Measurements from ENCODE around the gene FZR1.
"Not testable (repeated sequence)": the region's sequence is repeated elsewhere in the genome, so short reads cannot be mapped to it uniquely, and the experiment has no call there.

The FZR1 gene

DNA sequence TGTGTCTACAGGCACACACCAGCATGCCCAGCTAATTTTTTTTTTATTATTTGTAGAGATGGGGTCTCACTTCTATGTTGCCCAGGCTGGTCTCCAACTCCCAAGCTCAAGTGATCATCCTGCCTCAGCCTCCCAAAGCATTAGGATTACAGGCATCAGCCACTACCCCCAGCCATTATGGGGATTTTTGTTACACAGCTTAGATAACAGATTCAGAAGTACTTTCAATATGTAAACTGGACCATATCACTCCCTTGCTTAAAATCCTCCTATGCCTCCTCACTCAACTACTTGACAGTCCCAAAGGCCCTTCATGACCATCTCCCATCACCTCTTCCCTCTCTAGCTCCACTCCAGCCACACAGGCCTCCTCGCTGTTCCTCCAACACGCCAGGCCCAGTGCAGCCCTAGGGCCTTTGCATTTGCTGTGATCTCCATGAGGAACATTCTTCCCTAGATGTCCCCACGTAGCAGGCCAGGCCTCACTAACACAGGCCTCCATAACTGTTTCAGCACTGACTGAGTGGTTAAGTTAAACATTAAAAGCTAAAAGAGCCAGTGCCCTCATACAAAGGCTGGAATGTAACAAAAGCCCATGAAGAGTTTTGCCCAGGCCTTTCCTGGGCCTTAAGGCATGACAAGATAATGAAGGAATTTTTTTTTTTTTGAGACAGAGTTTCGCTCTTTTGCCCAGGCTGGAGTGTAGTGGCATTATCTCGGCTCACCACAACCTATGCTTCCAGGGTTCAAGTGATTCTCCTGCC is 8.2 kb upstream of the FZR1 start:
- DNase-seq: no peak

DNA sequence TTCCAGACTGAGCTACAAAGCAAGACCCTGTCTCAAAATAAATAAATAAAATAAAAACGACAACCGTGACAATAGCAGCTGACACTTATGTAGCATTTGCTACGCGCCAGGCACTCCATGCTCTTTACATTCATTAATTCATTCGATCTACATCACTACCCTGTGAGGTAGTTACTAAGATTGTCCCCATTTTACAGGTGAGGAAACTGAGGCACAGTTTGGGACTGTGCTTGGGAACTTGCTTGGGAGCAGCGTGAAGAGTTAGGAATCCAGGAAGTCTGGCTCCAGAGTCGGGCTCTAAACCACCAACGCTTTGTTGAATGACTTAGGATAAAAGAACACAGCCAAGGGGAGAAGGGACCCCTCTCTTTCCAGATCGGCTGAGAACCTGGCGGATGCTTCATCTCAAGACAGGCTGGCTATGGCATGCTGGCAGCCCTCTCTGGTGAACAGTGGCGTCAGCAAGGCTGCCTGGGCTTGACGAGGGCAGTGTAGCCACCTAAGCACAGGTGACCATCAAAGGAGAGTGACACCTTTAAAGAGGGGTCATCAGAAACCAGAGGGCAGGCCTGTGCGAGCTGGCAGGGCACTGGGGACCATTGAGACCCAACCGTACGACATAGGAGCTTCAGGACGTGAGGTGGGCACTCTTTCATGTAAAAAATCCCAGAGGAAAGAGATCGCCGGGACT is 6.2 kb upstream of the FZR1 start:
- DNase-seq: no peak

DNA sequence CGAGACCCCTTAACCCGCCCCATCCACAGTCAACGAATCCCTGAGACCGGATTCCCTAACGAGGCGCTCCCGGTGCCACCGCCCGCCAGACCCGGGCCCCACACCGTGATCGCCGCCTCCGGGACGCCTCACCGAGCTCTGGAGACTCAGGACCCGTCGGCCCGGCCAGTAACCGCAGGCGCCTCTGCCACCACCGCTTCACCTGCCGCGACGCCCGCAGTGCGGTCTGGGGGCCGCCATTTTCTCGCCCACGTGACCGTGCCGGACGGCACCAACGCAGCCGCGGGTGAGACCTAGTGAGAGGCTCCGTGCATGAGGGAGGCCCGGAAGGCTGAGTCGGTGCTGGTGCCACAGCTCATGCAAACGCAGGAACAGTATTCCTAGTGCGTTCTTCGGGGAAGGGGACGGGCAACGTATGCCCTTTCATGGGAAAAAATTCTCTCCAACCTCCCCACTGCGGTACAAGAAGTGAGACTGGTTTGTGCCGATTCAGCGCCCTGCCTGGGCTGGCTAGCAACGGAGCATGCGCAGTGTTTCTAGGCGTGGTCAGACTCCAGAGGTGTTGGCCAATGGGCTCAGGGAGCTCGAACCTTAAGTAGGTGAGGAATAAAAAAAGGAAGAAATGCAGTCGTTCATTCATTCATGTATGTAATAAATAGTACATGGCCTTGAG is 5.5 kb upstream of the FZR1 start, which contains the start of gene DOHH:
Gene DOHH, minus strand, starts transcription at position 246 of the 673 bp plus-strand sequence. CDS start 3,860 bp downstream, outside the sequence.
- peak; percentile 88 for DNase-seq

DNA sequence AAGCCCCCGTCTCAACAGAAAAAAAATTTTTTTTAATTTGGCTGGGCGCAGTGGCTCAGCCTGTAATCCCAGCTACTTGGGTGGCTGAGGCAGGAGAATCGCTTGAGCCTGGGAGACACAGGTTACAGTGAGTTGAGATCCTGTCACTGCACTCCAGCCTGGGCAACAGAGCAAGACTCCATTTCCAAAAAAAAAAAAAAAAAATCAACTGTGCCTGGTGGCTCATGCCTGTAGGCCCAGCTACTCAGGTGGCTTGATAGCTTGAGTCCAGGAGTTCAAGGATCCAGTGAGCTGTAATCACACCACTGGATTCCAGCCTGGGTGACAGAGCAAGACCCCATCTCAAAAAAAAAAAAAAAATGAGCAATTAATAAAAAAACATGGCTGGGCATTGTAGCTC is 4.3 kb upstream of the FZR1 start:
- no peak for DNase-seq

DNA sequence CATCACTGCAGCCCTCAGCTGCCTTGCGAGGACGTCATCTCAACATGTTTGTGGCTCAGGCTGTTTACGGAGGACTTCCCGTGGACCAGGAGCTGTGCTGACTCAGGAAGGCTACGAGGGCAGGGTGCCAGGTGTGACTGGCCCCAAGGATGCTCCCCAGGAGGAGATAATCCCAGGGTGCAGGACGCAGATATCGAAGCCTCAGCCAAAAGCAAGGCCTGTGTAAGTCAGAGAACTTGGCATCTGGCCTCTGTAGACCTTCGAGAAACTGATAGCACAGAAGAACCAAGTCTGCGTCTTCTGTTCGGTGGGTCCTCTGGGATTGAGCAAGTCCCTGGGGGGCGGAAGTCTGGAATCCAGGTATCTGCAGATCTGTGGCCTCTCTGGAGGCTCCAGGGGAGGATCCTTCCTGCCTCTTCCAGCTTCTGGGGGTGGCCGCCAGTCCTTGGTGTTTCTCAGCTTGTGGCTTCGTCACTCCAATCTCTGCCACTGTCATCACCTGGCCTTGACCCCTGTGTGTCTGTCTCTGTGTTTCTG is 3.0 kb upstream of the FZR1 start:
- DNase-seq: no peak

DNA sequence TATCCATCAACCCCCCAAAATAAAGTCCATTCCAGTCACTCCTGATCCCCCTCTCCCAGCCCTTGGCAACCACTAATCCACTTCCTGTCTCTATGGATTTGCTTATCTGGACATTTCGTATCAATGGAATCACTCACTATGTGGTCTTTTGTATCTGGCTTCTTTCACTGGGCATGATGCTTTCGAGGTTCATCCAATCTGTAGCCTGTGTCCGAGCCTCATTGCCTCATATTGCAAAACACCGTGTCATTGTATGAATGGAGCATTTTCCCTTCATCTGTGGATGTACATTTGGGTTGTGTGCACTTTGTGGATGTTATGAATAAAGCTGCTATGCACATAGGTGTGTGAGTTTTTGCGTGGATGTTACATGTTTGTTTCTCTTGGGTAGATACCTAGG is 1.4 kb upstream of the FZR1 start:
- no peak for DNase-seq

DNA sequence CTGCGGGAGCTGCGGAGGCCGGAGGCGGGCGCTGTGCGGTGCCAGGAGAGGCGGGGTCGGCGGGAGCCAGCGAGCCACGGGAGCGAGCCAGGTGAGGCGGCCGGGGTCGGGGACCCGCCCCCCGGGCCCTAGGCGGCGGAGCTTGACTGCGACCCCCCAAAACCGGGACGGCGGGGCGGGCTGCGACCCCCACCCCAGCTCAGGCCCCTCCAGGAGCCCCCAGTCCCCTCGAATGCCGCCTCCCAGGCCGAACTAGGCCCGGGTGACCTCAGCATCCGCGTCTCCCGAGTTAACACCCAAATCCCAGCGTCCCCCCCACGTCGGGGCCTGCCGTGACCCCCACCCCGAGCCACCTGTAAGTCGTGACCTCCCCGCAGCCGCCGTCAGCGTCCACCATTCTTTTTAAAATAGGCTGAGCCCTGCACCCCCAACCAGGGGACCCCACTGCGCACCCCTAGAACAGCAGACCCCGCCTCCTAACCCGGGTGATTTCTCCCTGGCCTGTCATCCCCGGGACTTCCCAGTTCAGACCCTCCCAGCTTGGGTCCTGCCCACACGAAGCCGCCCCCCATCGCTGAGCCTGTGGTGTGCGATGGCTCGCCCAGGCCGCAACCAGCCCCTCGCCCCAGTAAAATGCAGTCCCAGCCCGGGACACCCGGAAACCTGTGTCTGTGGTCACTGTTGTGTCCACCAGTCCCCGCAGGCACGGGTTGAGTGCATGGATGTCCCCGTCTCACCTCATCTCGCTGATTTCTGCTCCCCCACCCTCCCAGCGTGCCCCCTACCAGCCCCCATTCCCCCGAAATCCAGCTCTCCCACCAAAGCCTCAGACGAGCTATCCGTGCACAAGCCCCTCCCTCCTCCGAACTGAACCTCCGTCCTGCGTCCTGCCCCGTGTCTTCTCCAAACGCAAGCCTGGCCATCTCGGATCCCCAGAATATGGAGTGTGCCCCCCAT is 551 bp downstream of the FZR1 start:
- DNase-seq: no peak

DNA sequence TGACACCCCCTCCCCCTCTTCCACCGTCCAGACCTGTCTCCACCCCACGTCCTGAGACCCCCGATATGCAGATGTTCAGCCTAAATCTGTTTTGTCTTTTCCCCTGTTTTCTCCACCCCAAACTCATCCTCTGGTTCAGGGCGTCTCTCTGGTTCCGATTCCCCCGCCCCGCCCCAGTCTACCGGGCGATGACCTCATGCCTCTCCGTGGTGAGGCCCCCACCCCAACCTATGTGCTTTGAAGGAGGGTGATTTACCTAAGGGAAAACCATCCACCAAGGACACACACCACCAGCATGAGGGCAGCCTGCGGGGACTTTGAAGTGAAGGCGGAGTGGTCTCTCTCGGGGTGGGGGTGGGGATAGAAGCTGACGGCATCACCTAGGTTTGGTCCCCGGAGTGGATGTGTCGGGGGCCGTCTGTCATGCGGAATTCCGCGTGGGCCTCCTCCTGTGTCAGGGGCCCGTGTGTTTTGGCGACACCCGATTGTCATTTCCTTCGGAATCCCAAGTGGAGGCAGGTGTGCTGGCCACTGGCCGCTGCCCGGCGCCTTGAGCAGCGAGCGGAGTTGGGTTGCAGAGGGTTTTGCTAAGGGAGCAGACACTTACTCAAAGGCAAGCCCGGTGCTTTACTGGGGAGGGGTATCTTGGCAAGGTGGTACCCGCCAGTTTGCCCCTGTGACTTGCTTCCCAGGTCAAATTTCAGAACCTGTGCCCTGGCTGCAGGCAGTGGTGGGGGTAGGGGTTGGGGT is 1.4 kb downstream of the FZR1 start:
- DNase-seq: no peak

DNA sequence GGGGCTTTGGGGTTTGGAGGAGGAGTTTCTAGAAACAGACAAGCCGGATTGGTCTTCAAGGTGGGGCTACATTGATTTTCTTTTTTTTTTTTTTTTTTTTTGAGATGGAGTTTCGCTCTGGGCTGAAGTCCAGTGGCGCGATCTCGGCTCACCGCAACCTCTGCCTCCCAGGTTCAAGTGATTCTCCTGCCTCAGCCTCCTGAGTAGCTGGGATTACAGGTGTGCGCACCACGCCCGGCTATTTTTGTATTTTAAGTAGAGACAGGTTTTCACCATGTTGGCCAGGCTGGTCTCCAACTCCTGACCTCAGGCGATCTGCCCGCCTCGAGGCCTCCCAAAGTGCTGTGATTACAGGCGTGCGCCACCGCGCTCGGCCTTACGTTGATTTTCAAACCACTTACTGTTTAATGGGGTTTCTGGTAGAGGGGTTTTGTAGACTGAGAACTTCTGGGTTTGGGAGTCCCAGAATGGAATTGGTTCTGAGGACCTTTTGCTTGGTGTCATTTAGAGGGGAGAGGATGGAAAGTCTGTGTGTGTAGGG is 2.1 kb downstream of the FZR1 start:
- not testable (repeated sequence) for DNase-seq

DNA sequence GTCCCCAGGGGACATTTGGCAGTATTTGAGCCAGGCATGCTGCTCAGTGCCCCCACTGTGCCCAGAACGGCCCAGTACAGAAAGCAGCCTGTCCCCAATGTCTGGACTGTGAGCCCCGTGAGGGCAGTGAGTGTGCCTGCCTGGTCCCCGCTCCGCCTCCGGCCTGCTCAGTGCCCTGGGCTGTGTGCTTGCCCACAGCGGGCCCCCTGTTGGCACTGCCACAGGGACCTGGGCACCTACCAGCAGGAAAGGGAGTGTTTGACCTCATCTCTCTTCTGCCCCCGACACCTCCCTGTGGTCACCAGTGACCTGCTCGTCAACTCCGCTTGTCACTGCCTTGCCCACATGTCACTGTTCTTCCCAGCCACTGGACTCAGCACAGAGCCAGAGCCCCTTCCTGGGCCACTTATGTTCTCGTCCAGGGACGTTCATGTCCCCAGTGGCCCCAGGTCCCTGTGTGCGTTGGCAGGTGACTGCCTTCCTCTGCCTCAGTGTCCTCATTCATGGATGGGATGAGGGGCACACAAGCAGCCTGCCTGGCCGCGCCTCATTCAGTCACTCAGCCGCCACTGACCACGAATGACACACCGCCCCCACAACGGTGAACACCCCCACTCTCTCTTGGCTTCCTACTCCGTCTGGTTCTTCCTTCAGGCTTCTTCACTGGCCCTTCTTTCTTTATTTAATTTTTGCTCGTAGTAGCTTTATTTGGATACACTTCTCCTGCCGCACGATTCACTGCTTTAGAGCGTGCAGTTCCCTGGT is 2.8 kb downstream of the FZR1 start:
- no peak for DNase-seq

DNA sequence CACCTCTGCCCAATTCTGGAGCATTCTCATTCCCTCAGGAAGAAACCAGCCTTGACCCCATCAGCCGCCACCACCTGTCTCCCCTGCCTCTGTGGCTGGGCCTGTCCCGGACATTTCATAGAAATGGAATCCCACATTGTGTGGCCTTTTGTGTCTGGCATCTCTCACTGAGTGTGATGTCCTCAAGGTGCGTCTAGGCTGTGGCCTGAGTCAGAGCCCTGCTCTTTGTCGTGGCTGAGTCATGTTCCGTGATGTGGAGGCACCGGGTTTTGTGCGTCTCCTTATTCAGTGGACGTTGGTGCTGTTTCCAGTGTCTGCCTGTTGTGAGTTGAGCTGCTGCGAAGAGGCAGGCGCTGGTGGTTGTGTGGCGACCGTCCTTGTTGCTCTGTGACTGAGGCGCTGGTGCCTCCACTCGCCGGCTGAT is 3.5 kb downstream of the FZR1 start:
- no peak for DNase-seq

DNA sequence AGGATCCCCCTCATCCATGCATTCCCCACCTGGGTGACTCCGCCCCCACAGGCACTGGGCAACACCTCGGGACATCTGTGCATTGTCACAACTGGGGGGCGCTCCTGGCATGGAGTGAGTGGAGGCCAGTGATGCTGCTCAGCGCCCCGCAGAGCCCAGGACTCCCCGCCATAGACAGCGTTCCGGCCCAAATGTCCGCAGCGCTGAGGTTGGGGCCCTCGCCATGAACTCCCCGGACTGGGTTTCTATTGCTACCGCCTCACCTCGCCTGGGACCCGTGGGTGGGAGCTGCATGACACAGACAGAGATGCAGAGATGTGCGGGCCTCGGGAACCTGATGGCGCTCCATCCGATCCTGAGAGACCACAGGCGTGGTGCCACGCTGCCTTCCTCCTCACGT is 4.6 kb downstream of the FZR1 start:
- no peak for DNase-seq

DNA sequence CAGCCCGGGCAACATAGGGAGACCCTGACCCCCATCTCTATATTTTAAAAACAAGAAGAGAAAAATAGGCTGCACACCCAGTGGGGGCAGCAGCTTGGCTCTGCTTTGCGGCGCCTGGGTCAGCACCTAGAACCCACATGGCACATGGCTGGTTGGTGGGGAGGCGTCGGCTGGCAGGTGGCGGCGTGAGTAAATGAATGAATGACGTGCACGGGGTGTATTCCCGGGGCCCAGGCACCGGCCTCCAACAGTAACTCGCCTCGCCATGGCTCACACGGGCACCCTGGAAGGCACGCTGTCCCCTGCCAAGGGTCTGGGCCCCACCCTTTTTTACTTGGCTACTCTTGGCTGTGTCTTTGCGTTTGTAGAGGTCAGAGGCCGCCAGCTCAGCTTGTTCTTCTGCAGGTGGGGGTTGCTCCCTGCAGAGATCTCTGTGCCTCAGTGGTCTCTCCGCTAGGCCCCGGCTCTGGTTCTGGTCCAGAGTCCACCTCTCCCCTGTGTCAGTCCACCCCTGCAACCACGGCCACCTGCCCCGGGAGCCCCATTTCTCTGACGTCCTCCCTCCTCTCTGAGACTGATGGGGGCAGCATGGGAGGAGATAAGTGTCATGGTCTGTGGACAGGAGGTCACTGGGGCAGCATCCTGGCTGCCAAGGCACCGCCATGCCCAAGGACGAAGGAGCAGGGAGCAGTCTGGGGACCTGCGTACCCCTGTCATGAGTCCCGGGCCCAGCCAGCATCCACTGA is 5.6 kb downstream of the FZR1 start:
- no peak for DNase-seq

DNA sequence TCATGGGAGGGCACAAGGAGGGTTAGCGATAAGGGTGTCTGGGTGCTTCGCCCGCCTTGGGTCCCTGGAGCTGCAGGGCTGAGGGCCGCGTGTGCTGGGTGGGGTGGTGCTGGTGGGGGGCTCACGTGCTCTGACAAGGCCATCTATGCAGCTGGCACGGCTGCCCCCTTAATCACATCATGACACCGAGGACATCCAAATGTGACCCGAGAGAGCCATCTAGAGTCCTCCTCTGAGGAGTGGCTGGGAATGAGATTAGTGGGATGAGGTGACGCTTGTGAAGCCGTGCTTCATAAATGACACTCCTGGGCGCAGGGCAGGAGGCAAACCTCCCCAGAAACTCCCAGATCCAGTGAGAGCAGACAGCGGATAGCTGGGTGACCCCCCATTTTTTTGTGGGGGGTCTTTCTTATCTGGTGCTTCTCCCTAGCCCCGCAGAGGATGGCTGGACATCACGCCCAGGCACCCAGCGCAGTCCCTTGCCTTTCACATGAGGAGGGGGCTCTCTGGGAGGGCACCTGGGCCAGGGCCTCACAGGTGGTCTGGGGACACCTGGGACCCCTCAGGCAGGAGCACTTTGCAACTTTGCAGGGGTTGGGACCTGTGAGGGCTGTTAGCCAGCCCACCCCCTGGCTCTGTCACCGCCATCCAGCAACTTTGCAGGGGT is 6.6 kb downstream of the FZR1 start:
- DNase-seq: no peak

DNA sequence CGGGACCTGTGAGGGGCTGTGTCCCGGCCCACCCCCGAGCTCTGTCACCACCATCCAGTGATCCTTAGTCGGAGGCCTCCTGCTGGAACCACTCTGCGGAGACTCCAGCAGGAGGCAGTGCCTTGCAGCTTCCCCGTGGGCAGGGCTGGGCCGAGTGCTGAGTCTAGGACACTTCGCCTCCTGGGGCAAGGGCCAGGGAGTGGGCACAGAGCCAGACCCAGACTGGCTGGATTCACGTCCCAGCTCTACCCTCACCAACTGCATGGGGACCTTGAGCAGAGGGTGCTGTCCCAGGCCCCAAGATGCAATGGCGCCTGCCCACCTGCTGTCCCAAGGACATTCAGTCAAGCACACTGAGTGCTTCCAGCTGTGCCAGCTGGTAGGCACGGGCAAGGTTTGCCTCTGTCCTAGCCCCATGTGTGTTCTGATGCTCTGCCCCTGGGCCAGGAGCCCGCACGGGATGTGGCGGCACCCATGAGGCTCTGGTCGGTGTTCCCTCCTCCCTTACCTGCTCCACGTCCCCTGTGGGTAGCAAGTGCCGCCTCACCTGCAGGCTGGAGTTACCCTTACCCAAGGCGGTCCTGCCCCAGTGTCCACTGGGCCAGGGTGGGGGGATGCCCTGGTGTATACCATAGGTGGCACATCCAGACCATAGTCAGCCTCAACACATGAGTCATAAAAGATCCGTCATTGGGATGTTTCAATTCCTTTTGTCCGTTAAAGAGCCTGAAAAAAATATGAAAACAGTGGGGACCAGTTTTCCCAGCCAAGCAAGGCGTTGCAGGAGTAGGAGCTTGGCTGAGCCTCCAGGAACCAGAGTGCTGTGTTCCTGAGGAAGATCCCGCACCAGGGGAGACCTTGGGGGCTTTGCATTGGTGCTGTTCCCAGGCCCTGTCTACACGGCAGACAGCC is 7.4 kb downstream of the FZR1 start:
- DNase-seq: no peak

DNA sequence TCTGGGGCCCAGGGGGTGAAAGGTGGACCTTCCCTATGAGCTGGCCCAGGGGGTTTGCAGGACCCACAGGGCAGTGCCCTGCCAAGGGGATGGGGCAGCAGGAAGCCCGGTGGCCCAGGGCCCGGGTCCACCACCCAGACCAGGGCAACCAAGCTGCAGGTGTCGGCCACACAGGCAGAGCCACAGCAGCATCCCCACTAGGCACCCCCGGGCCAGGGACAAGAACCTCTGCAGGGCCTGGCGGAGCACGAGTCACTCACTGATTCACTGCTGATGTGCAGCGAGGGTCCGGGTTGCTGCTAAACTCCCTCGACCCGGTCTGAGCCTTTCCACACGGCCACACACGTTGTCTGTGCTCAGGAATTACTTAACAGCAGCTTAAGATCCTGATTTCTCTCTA is 8.8 kb downstream of the FZR1 start:
- no peak for DNase-seq

DNA sequence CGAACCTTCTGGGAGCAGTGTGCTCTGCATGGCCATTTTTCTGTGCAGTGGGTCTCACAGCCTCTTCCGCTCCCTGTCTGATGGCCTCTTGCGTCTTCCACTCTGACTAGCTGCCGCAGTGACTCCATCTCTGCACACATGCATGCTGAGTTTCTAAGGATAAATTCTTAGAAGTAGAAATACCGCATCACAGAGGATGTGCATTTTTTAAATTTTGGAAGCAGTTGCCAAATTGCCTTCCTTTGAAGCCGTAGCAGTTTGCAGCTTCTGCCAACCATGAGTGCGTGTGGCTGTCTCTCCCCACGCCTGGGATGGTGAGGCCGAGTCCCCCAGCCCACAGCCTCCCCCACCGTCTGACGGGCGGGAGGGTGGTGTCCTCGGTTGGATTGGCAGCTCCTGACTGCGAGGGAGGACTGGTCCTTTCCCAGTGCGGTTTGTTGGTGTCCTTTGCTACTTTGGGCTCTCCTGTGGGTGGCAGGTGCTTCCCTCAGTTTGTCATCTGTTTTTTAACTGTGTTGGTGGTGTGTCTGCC is 9.8 kb downstream of the FZR1 start:
- no peak for DNase-seq

DNA sequence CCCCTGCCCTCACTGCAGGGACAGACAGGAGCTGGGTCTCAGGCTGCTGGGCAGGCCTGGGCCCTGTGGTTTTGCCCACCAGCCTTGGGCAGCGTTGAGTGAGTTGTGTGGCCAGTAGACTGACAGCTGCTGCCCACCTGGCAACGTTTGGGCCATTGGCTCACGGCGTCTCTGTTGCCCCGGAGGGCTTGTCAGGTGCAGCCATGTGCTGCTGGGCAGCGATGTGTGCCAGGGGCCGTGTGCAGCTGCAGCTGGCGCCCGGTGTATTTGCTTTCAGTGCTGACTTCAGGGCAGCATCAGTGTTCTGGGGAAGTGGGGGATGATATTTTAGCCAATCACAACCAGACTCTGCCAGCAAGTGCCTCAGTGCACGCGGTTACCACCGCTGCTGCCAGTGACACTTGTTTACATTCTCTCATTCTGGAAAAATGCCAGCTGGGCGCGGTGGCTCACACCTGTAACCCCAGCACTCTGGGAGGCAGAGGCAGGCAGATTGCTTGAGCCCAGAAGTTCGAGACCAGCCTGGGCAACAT is 10.6 kb downstream of the FZR1 start:
- no peak for DNase-seq

Data from NCI-H1048 (cell line).